OCI-LY1 (cell line): ENCODE measurements around the gene TEKT5.

Source experiments
- H2AFZ ChIP-seq: fragments of 200-600 bp; sonication (generic), shearing (Covaris generic); 2 replicates; pipeline ENCODE4 v1.6.0; 2014; ENCODE audit warnings: antibody characterized with exemption, mild to moderate bottlenecking, low read length
- H3F3A ChIP-seq: fragments of 200-600 bp; sonication (generic), shearing (Covaris generic); 2 replicates; pipeline ENCODE4 v1.6.0; 2014; ENCODE audit warnings: mild to moderate bottlenecking, antibody characterized with exemption, low read length, moderate library complexity; ENCODE audit not compliant: insufficient read depth
- H3K27ac ChIP-seq: fragments of 200-600 bp; sonication (generic); 2 replicates; pipeline ENCODE4 v1.5.1; 2014; ENCODE audit warnings: low read length, mixed run types, mild to moderate bottlenecking, low read depth; ENCODE audit not compliant: poor library complexity, severe bottlenecking
- H3K27me3 ChIP-seq: fragments of 200-600 bp; sonication (generic); 2 replicates; pipeline ENCODE4 v1.6.0; 2014; ENCODE audit warnings: antibody characterized with exemption, mild to moderate bottlenecking, low read length, moderate library complexity; ENCODE audit not compliant: insufficient read depth
- H3K36me3 ChIP-seq: fragments of 200-600 bp; sonication (generic); 2 replicates; pipeline ENCODE4 v1.6.1; 2014; ENCODE audit warnings: mild to moderate bottlenecking, antibody characterized with exemption, low read length, moderate library complexity, mixed read lengths; ENCODE audit not compliant: insufficient read depth
- H3K4me1 ChIP-seq: fragments of 200-600 bp; sonication (generic); 2 replicates; pipeline ENCODE4 v1.5.1; 2014; ENCODE audit warnings: mild to moderate bottlenecking, low read length, moderate library complexity; ENCODE audit not compliant: insufficient read depth, severe bottlenecking
- H3K4me2 ChIP-seq: fragments of 200-600 bp; sonication (generic), shearing (Covaris generic); 2 replicates; pipeline ENCODE4 v1.6.1; 2014; ENCODE audit warnings: low read length
- H3K4me3 ChIP-seq: fragments of 200-600 bp; sonication (generic); 2 replicates; pipeline ENCODE4 v1.5.1; 2014; ENCODE audit warnings: low read length, low read depth, mild to moderate bottlenecking, mixed read lengths; ENCODE audit not compliant: poor library complexity, severe bottlenecking
- H3K79me2 ChIP-seq: fragments of 200-600 bp; shearing (Covaris generic); 2 replicates; pipeline ENCODE4 v1.6.1; 2016; ENCODE audit warnings: mixed run types, low read length, mixed read lengths; ENCODE audit not compliant: insufficient read depth
- H3K9ac ChIP-seq: fragments of 200-600 bp; sonication (generic), shearing (Covaris generic); 2 replicates; pipeline ENCODE4 v1.6.1; 2014; ENCODE audit warnings: mild to moderate bottlenecking, low read length, mixed read lengths
- H3K9me2 ChIP-seq: fragments of 200-600 bp; sonication (generic), shearing (Covaris generic); 2 replicates; pipeline ENCODE4 v1.6.1; 2014; ENCODE audit warnings: low read depth, mild to moderate bottlenecking, low read length, mixed read lengths
- H3K9me3 ChIP-seq: fragments of 200-600 bp; shearing (Covaris generic); 2 replicates; pipeline ENCODE4 v1.6.1; 2014; ENCODE audit warnings: low read length, mixed read lengths
- H4K20me1 ChIP-seq: fragments of 200-600 bp; sonication (generic), shearing (Covaris generic); 2 replicates; pipeline ENCODE4 v1.6.0; 2016; ENCODE audit warnings: mild to moderate bottlenecking, low read length; ENCODE audit not compliant: insufficient read depth
- CTCF ChIP-seq: fragments of 200-600 bp; sonication (generic), shearing (Covaris generic); IDR thresholded peaks from 2 replicates; pipeline ENCODE4 v1.5.1; 2017; ENCODE audit warnings: mild to moderate bottlenecking, antibody characterized with exemption, low read length, moderate library complexity, mixed read lengths
- EZH2 ChIP-seq: fragments of 200-600 bp; sonication (generic), shearing (Covaris generic); IDR thresholded peaks from 2 replicates; pipeline ENCODE4 v1.8.0; 2017; ENCODE audit warnings: borderline replicate concordance, mixed run types, mild to moderate bottlenecking, antibody characterized with exemption, low read length, moderate library complexity, mixed read lengths

Gene TEKT5

GRCh38 chr16:10663146-10663545, 31.6 kb downstream of the TEKT5 start:
- Histone ChIP-seq H3K36me3 (no peaks in the 10 kb centered on the region), H3K4me1 (no peaks in the 10 kb centered on the region), H3K9me2 (no peaks in the 10 kb centered on the region), H3K27me3 (peaks cover 6% of the 10 kb centered on the region; the same call in 1 of the 2 replicates), H2AFZ (no peak overlapping the region), H3K9me3 (no peaks in the 10 kb centered on the region), H3K9ac (no peak overlapping the region), H3K27ac (no peak overlapping the region), H3K4me3 (no peak overlapping the region), H4K20me1 (no peaks in the 10 kb centered on the region), H3K79me2 (no peaks in the 10 kb centered on the region), H3F3A (no peaks in the 10 kb centered on the region), H3K4me2 (no peak overlapping the region)
- TF ChIP-seq EZH2: no peak
- TF ChIP-seq CTCF: no peak

- Histone ChIP-seq H3K36me3 (no peaks in the 10 kb centered on the region), H3K27me3 (peaks cover 6% of the 10 kb centered on the region; the same call in 1 of the 2 replicates), H3K4me1 (no peaks in the 10 kb centered on the region), H2AFZ (no peak overlapping the region), H3K9ac (no peak overlapping the region), H3K4me3 (no peak overlapping the region), H3K9me3 (no peaks in the 10 kb centered on the region), H3K79me2 (no peaks in the 10 kb centered on the region), H3K27ac (no peak overlapping the region), H4K20me1 (no peaks in the 10 kb centered on the region), H3K4me2 (no peak overlapping the region), H3F3A (no peaks in the 10 kb centered on the region), H3K9me2 (no peaks in the 10 kb centered on the region)
- TF ChIP-seq CTCF (no peak), EZH2 (no peak)
Observed at GRCh38 chr16:10662212-10662611, 32.5 kb downstream of the TEKT5 start.

- Histone ChIP-seq H3K4me1 (no peaks in the 10 kb centered on the region), H3K4me3 (no peak overlapping the region), H3K27ac (no peak overlapping the region), H3K9me2 (no peaks in the 10 kb centered on the region), H3F3A (no peaks in the 10 kb centered on the region), H3K79me2 (no peaks in the 10 kb centered on the region), H3K9me3 (no peaks in the 10 kb centered on the region), H2AFZ (no peak overlapping the region), H3K27me3 (peaks cover 6% of the 10 kb centered on the region; the same call in 1 of the 2 replicates), H3K36me3 (no peaks in the 10 kb centered on the region), H3K9ac (no peak overlapping the region), H4K20me1 (no peaks in the 10 kb centered on the region), H3K4me2 (no peak overlapping the region)
- TF ChIP-seq CTCF (no peak), EZH2 (no peak)
Observed at GRCh38 chr16:10661737-10662136, 33.0 kb downstream of the TEKT5 start.
